HEK293T (cell line): ENCODE data around the gene SLC37A4.
A peak's percentile ranks its signal among the peaks of the same experiment; 100 is the strongest.
"Not testable (repeated sequence)": the region's sequence is repeated elsewhere in the genome, so short reads cannot be mapped to it uniquely, and the experiment has no call there.

Source experiments
- CTCF ChIA-PET: fragments of 350-600 bp; formaldehyde crosslinking; extraction: SDS; loops from one replicate; lab custom pipeline; 2021; ENCODE audit warnings: antibody characterized with exemption, inconsistent platforms; lab: Yijun Ruan, JAX
- POLR2A ChIA-PET: fragments of 350-600 bp; formaldehyde crosslinking; extraction: SDS; loops from one replicate; lab custom pipeline; 2020; ENCODE audit warnings: antibody characterized with exemption, inconsistent platforms; lab: Yijun Ruan, JAX
- DNase-seq: peaks from one replicate; pipeline ENCODE4 v3.0.0; 2012; ENCODE audit warnings: mixed read lengths; ENCODE audit errors: extremely low spot score
- ARNT ChIP-seq: fragments of 450-650 bp; IDR thresholded peaks from 2 replicates; pipeline ENCODE4 v1.6.1; 2017; ENCODE audit warnings: mild to moderate bottlenecking
- BHLHE40 ChIP-seq: fragments of 450-650 bp; IDR thresholded peaks from 2 replicates; pipeline ENCODE4 v1.6.1; 2016; ENCODE audit warnings: mild to moderate bottlenecking, moderate library complexity, borderline replicate concordance
- CTBP1 ChIP-seq: fragments of 450-650 bp; IDR thresholded peaks from 2 replicates; pipeline ENCODE4 v1.6.1; 2016; ENCODE audit warnings: borderline replicate concordance
- ELF4 ChIP-seq: fragments of 450-650 bp; IDR thresholded peaks from 2 replicates; pipeline ENCODE4 v1.6.1; 2017; ENCODE audit warnings: antibody characterized with exemption
- FOXA1 ChIP-seq: fragments of 450-650 bp; IDR thresholded peaks from 2 replicates; pipeline ENCODE4 v1.6.1; 2016; ENCODE audit warnings: mild to moderate bottlenecking
- FOXK2 ChIP-seq: fragments of 450-650 bp; IDR thresholded peaks from 2 replicates; pipeline ENCODE4 v1.6.1; 2016; ENCODE audit warnings: mild to moderate bottlenecking
- FOXM1 ChIP-seq: fragments of 450-650 bp; IDR thresholded peaks from 2 replicates; pipeline ENCODE4 v1.6.1; 2017; ENCODE audit warnings: mild to moderate bottlenecking, borderline replicate concordance
- HDGF ChIP-seq: fragments of 450-650 bp; IDR thresholded peaks from 2 replicates; pipeline ENCODE4 v1.6.1; 2017; ENCODE audit warnings: antibody characterized with exemption, borderline replicate concordance
- L3MBTL2 ChIP-seq: fragments of 450-650 bp; conservative IDR thresholded peaks from 2 replicates; pipeline ENCODE4 v1.6.1; 2016; ENCODE audit warnings: mild to moderate bottlenecking
- LEF1 ChIP-seq: fragments of 450-650 bp; IDR thresholded peaks from 2 replicates; pipeline ENCODE4 v1.6.1; 2017; ENCODE audit warnings: mild to moderate bottlenecking, borderline replicate concordance
- NFRKB ChIP-seq: fragments of 450-650 bp; IDR thresholded peaks from 2 replicates; pipeline ENCODE4 v1.6.1; 2016; ENCODE audit warnings: mild to moderate bottlenecking, moderate library complexity
- SP1 ChIP-seq: fragments of 450-650 bp; IDR thresholded peaks from 2 replicates; pipeline ENCODE4 v1.6.1; 2017
- SUZ12 ChIP-seq: fragments of 450-650 bp; IDR thresholded peaks from 2 replicates; pipeline ENCODE4 v1.6.1; 2016; ENCODE audit warnings: mild to moderate bottlenecking
- TARDBP ChIP-seq: fragments of 450-650 bp; IDR thresholded peaks from 2 replicates; pipeline ENCODE4 v1.6.1; 2016
- ZNF384 ChIP-seq: fragments of 450-650 bp; IDR thresholded peaks from 2 replicates; pipeline ENCODE4 v1.6.1; 2016
- TF ChIP-seq, protein P1 (sequence below): fragments of 450-650 bp; IDR thresholded peaks from 2 replicates; pipeline ENCODE4 v1.6.1; 2016

SLC37A4 gene

DNA sequence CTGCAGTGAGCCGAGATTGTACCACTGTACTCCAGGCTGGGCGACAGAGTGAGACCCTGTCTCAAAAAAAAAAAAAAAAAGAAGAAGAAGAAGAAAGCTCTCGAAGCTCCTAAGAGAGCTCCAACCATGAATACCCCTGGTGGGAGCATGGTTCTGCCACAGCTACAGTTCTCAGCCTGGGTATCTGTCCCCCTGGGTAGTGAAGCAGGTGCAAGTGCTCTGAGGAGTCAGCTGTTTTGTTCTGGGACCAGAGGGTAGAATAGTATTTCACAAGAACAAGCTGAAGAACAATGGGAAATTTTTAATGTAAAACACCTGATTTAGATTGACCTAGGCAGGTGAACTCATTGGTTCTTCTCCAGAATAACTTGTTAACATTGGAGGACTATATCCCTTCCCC, 30.6 kb upstream of the SLC37A4 start:
- DNase-seq = no peak
- CTCF ChIA-PET = interaction anchor here (0.6 kb wide), 1 partner anchor 77 kb away, joined by 6 read pairs; no protein-coding TSS in a partner anchor
- POLR2A ChIA-PET = no interaction called here
- TF ChIP-seq ELF4 = no peak
- TF ChIP-seq CTBP1 = no peak
- no peak for TF ChIP-seq HDGF
- no peak for TF ChIP-seq FOXA1
- TF ChIP-seq SUZ12 = no peak
- no peak for TF ChIP-seq ZNF384
- no peak for TF ChIP-seq TARDBP
- TF ChIP-seq, protein P1, sequence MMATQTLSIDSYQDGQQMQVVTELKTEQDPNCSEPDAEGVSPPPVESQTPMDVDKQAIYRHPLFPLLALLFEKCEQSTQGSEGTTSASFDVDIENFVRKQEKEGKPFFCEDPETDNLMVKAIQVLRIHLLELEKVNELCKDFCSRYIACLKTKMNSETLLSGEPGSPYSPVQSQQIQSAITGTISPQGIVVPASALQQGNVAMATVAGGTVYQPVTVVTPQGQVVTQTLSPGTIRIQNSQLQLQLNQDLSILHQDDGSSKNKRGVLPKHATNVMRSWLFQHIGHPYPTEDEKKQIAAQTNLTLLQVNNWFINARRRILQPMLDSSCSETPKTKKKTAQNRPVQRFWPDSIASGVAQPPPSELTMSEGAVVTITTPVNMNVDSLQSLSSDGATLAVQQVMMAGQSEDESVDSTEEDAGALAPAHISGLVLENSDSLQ = no peak
- TF ChIP-seq BHLHE40 = no peak

DNA sequence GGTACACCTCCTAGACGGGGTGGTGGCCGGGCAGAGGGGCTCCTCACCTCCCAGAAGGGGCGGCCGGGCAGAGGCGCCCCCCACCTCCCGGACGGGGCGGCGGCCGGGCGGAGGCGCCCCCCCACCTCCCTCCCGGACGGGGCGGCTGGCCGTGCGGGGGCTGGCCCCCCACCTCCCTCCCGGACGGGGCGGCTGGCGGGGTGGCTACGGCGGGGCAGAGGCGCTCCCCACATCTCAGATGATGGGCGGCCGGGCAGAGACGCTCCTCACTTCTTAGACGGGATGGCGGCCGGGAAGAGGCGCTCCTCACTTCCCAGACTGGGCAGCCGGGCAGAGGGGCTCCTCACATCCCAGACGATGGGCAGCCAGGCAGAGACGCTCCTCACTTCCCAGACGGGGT, 28.5 kb upstream of the SLC37A4 start:
- DNase-seq, POLR2A ChIA-PET, CTCF ChIA-PET: not testable (repeated sequence)

DNA sequence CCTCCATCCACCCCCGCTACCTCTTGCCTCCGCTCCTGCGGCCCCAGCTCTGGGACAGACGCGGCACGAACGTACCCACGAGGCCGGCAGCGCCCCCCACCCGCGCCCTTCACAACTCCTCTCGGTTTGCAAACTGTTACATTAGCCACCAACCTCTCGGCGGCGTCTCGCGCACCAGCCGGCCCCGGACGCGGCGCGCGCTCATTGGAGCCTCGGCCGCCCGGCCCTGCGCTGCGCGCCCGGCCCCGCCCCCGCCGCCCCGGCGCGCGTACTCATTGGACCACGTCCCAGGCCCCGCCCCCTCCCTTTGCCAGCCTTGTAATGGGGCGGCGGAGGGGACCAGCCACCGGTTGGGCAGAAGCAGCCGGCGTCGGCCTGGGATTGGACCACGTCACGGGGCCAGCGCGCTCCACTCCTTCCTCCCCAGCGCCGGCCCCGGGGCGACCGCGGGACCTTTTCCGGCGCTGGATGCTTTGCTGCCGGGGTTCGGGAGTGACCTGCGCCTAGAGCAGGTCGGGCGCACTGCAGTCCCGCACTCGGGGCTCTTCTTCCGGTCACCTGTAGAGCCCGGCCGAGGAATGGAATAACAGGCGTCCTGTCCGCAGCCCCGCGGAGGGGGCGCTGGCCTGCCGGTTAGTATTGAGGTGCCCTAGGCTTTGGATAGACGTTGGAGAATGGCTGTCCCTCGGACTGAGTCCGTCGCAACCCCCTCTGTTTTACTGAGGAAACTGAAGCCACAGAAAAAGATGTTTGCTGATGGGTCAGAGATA, 26.5 kb upstream of the SLC37A4 start, which contains the start of gene HYOU1:
TSS of gene HYOU1 (minus strand) at position 206 of the 770 bp plus-strand sequence. CDS start 1,045 bp downstream, outside the sequence.
- DNase-seq = peak; percentile 96
- CTCF ChIA-PET = interaction anchor here (1.3 kb wide), 2 partner anchors 8 to 11 kb away, joined by 4 read pairs; partner anchors contain the start of gene VPS11
- POLR2A ChIA-PET = interaction anchor here (1.0 to 2.9 kb wide), 12 partner anchors 9 to 67 kb away, joined by 3 to 28 read pairs (median 6); partner anchors contain the start of genes C2CD2L, CENATAC, DPAGT1 and HMBS
- TF ChIP-seq L3MBTL2 (peak; percentile 58), ELF4 (no peak)

DNA sequence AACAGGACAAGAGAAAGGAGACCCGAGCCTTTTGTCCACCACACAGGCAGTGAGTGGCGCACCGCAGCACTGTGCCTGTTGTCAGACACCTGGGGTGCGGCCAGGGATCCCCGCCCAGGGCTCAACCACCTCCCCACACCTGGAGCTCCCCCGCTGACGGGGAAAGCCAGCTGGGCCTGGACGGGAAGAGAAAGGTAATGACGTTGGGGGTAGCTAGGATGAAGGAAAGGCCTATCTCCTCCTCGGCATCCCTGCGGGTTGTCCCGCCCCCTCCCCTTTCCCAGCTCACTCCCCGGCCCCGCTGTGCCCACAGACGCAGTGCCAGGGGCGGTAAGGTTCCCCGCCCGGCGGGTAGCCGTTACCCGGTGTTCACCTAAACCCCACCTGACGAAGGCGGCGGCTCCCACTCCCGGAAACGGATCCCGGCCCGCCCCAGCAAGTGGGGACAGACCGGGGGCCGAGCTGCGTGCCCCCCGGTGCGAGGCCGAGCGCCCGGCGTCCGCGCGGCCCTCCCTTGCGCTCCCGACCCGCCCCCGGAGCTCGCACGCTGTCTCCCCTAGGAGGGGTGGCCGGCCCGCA, 25.8 kb upstream of the SLC37A4 start:
- DNase-seq = peak; percentile 33
- ChIA-PET CTCF (interaction anchor here (1.3 kb wide), 2 partner anchors 9 to 11 kb away, joined by 4 read pairs; partner anchors contain the start of gene VPS11), POLR2A (interaction anchor here (0.6 to 2.9 kb wide), 16 partner anchors 9 to 265 kb away, joined by 3 to 28 read pairs (median 4); partner anchors contain the start of genes C2CD2L, CENATAC, DDX6 and DPAGT1)
- TF ChIP-seq SUZ12 (no peak), ARNT (no peak), L3MBTL2 (no peak), ELF4 (no peak), FOXA1 (no peak), FOXM1 (no peak), ZNF384 (no peak), NFRKB (no peak), FOXK2 (no peak), TARDBP (no peak), BHLHE40 (no peak), HDGF (no peak), SP1 (no peak), LEF1 (no peak)
- TF ChIP-seq, protein P1 = no peak

DNA sequence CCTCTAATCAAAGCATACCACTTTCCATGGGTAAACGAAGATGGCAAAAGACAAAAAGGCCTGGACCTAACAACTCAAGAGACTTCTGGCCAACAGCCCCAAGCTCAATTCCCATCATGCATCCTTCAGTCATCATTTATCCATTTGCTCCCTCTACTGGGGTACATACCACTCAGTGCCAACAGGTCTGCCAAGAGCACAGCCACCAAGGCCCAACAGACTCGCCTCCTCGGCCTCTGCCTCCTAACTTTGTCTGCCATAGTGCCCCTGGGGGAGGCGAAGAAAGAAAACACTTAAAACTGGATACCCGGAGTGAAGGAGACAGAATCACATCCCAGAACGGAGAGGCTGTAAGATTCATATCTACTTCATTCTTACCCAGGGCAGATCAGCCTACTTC, 25.2 kb upstream of the SLC37A4 start:
- no peak for DNase-seq
- TF ChIP-seq SP1 = no peak
- TF ChIP-seq ZNF384 = no peak
- TF ChIP-seq FOXA1 = no peak
- TF ChIP-seq LEF1 = no peak
- no peak for TF ChIP-seq ARNT
- no peak for TF ChIP-seq L3MBTL2
- ChIA-PET POLR2A (interaction anchor here (0.6 to 2.9 kb wide), 15 partner anchors 8 to 265 kb away, joined by 3 to 28 read pairs (median 5); partner anchors contain the start of genes C2CD2L, CENATAC, DDX6 and HMBS), CTCF (interaction anchor here (0.8 to 1.3 kb wide), 3 partner anchors 9 to 118 kb away, joined by 4 to 7 read pairs (median 4); partner anchors contain the start of gene VPS11)

DNA sequence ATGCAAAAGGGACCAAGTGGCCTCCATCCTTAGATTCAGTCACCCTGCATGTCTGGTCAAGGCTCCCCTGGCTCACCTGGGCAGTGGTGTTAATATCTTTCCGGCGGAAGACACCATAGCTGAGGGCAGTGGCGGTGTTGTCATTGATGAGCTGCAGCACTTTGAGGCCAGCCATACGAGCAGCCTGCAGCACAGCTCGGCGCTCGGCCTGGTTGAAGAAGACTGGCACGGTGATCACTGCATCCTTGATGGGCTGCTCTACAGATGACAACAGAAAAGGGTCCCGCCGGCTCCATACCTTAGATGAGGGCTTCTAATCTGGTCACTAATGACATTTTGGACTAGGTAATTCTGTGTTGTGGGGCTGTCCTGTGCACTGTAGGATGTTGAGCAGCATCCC, 23.7 kb upstream of the SLC37A4 start:
- DNase-seq = no peak
- POLR2A ChIA-PET = interaction anchor here (2.7 kb wide), 1 partner anchor 41 kb away, joined by 17 read pairs; a partner anchor contains a TSS
- CTCF ChIA-PET = no interaction called here
- no peak for TF ChIP-seq ARNT
- TF ChIP-seq NFRKB = no peak
- no peak for TF ChIP-seq FOXM1
- no peak for TF ChIP-seq LEF1
- TF ChIP-seq FOXK2 = no peak
- TF ChIP-seq TARDBP = no peak
- TF ChIP-seq, protein P1 = no peak
- no peak for TF ChIP-seq ELF4
- TF ChIP-seq L3MBTL2 = no peak
- TF ChIP-seq SP1 = no peak
- TF ChIP-seq ZNF384 = no peak
- no peak for TF ChIP-seq HDGF
- no peak for TF ChIP-seq BHLHE40
- no peak for TF ChIP-seq CTBP1
- no peak for TF ChIP-seq FOXA1
- no peak for TF ChIP-seq SUZ12
